Retinal pigment epithelial cell (primary cell): ENCODE data around the gene PFDN5.
"Not testable (repeated sequence)": the region's sequence is repeated elsewhere in the genome, so short reads cannot be mapped to it uniquely, and the experiment has no call there.

Experiments
- DNase-seq: peaks from one replicate; pipeline ENCODE4 v3.0.0-alpha.2; 2010; ENCODE audit warnings: low read depth
- H3K4me3 ChIP-seq: 2 replicates; pipeline ENCODE4 v1.5.1; 2011; ENCODE audit warnings: mild to moderate bottlenecking, low read length, control low read depth, moderate library complexity
- CTCF ChIP-seq: conservative IDR thresholded peaks from 2 replicates; pipeline ENCODE4 v1.5.1; 2011; ENCODE audit warnings: low read depth, low read length, control low read depth, inconsistent platforms

Gene PFDN5

DNA sequence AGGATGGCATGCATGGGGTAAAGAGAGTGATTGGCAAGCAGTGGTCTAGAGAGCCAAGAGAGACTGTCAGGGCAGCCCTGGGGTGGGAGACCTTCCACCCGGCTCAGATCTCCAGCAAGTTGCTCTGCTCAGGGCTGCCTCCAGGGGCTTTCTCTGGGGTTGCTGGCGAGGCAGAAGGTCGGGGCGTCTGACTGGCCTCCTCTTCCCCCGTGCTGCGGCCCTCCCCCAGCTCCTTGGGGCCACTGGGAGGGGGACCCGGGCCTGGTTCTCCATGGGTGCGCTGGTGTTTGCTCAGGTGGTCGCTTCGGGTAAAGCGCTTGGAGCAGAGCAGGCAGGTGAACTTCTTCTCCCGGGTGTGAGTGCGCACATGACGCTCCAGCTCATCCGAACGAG, 32.7 kb downstream of the PFDN5 start:
- no peak overlapping the region for H3K4me3 ChIP-seq
- DNase-seq = no peak
- peak; percentile 13 for TF ChIP-seq CTCF

DNA sequence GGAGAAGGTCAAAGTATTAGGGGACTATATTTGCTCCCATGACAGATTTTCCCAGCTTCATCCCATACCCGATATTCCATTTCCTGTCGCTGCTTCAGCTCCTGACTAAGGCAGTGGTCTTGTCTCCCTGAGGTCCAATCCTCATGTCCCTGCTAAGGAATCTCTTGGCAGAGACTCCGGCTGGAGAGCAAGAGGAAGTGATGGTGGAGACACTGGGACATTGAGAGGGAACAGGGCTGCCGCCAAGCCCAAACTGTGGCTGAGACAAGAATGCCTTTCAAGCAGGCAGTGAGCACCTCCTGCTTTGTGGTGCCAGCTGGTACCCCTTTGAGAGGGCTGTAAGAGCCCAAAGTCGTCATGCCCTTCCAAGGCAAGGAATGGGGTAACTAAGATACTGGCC, 35.3 kb downstream of the PFDN5 start:
- TF ChIP-seq CTCF = no peak
- no peak for DNase-seq

DNA sequence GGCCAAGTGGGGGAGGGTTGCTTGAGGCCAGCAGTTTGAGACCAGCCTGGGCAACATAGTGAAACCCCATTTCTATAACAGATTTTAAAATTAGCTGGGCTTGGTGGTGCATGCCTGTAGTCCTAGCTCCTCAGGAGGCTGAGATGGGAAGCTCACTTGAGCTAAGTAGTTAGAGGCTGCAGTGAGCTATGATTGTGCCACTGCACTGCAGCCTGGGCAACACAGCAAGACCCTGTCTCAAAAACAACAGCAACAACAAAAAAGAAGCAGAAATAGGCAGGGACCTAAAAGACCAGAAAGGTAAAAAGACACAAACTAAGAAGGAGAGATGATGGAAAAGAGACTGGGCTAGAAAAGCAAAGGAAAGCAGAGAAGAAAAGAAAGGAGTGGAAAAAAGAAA, 37.0 kb downstream of the PFDN5 start:
- H3K4me3 ChIP-seq, DNase-seq: not testable (repeated sequence)

More for the DNA sequence above, 35.3 kb downstream of the PFDN5 start:
- H3K4me3 ChIP-seq = no peak overlapping the region

DNA sequence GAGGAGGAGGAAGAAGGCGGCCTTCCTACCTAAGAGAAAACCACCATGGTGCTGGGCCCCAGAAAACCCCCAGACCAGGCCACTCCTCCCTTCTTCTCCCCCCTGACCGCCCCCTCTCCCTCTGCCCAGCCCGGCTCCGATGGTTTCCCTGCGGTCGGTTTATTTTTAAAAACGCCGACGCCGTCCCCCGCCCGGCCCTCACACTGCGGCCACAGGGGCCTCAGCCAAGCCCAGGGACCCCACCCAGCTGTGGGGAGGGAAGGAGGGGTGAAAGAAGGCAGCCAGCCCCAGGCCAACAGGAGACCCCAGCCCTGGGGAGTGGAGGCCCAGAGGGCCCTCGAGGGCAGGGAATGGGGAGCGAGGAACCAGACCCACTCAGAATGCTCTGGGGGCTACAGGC, 37.4 kb downstream of the PFDN5 start:
- no peak overlapping the region for H3K4me3 ChIP-seq
- TF ChIP-seq CTCF = no peak
- DNase-seq = no peak

DNA sequence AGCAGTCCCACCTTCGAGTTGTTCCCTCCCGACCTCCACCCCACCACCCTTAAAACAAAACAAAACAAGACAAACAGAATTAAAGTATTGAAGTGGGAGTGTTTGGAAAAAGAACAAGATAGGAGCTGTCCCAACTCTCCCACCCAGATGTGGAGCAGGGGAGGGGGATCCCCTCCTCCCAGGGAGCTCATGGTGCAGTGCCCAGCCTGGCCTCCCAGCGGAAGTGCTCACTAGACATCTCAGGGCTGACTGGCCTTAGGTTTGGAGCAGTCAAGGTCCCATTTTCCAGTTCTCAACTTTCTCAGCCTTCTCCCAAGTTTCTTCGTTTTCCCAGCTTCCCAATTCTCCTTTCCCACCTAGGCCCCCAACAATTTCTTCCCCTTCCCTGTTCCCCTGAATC, 37.9 kb downstream of the PFDN5 start:
- DNase-seq = no peak
- no peak for TF ChIP-seq CTCF

DNA sequence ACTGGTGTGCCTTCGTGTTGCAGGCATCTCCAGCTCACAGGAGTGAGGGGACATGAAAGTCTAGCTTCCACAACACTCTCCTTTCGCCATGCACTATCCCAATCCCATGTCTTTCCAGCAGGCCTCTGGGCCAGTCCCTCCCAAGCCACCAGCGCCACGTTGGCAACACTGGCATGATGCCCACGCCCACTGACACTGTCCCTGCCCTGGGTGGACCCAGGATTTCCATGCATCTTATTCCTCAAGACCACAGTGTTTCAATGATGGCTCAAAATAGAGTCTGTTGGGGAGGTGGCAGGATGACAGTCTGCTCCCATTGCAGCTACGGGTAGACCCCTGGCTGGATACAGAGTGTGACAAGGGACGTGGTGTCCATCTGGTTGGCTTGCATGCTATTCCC, 38.5 kb downstream of the PFDN5 start:
- TF ChIP-seq CTCF = no peak
- H3K4me3 ChIP-seq = no peak overlapping the region
- no peak for DNase-seq

More for the DNA sequence above, 37.9 kb downstream of the PFDN5 start:
- H3K4me3 ChIP-seq = no peak overlapping the region

GRCh38 chr12:53334822-53335221, 39.5 kb downstream of the PFDN5 start:
- no peak for TF ChIP-seq CTCF
- H3K4me3 ChIP-seq = no peak overlapping the region
- DNase-seq = no peak

GRCh38 chr12:53336181-53336681, 40.9 kb downstream of the PFDN5 start, which contains the start of gene SP7:
SP7 (minus strand) TSS chr12:53336354; CDS start chr12:53335646, 708 bp downstream.
- DNase-seq = no peak
- no peak for TF ChIP-seq CTCF
- H3K4me3 ChIP-seq = no peak within 1 kb of the TSS
